CD8-positive, alpha-beta memory T cell (primary cell): ENCODE results near the gene CFAP100. TPM values are rescaled to one million over a fixed set of nuclear protein-coding genes. Genes with fewer than 3 reads are reported as not detected.

Experiments used
- CTCF ChIA-PET: fragments of 350-600 bp; sonication (Branson Sonifier 250); formaldehyde crosslinking; loops from one replicate; lab custom pipeline; 2021; ENCODE audit warnings: antibody characterized with exemption; lab: Charles Lee
- POLR2A ChIA-PET: fragments of 350-600 bp; sonication (Branson Sonifier 250); formaldehyde crosslinking; loops from one replicate; lab custom pipeline; 2021; ENCODE audit warnings: antibody characterized with exemption; lab: Charles Lee
- DNase-seq, 5 donors: peaks; one replicate each; pipeline versions ENCODE4 v3.0.0 to v3.0.0-alpha.2; 2020 to 2022; ENCODE audit warnings: mixed read lengths in 1 of 5
- H3K27ac ChIP-seq: one replicate; pipeline ENCODE4 v1.7.0; 2013; ENCODE audit warnings: low read depth, mild to moderate bottlenecking, low read length, moderate library complexity
- H3K27me3 ChIP-seq: 2 replicates; pipeline ENCODE4 v1.7.0; 2013; ENCODE audit warnings: low read length, mild to moderate bottlenecking; ENCODE audit not compliant: insufficient read depth, poor library complexity, severe bottlenecking
- H3K36me3 ChIP-seq: 2 replicates; pipeline ENCODE4 v1.7.0; 2013; ENCODE audit warnings: mild to moderate bottlenecking, low read length, moderate library complexity; ENCODE audit not compliant: insufficient read depth
- H3K4me1 ChIP-seq: 2 replicates; pipeline ENCODE4 v1.7.0; 2013; ENCODE audit warnings: mild to moderate bottlenecking, low read length, moderate library complexity; ENCODE audit not compliant: insufficient read depth
- H3K4me3 ChIP-seq: 2 replicates; pipeline ENCODE4 v1.7.0; 2013; ENCODE audit warnings: mild to moderate bottlenecking, low read length
- H3K9me3 ChIP-seq: 2 replicates; pipeline ENCODE4 v1.7.0; 2013; ENCODE audit warnings: mild to moderate bottlenecking, low read length
- H3K27ac Mint-ChIP-seq, 8 donors: one replicate each; pipeline ENCODE4 v1.8.0; 2020 to 2021; ENCODE audit warnings: mixed read lengths in 8 of 8, mild to moderate bottlenecking in 6 of 8, inconsistent platforms in 3 of 8, moderate library complexity in 3 of 8
- H3K27me3 Mint-ChIP-seq, 2 donors: one replicate each; pipeline ENCODE4 v1.8.0; 2020 to 2021; ENCODE audit warnings: mixed read lengths in 2 of 2, mild to moderate bottlenecking in 1 of 2, moderate library complexity in 1 of 2
- H3K36me3 Mint-ChIP-seq, 3 donors: one replicate each; pipeline ENCODE4 v1.8.0; 2020 to 2021; ENCODE audit warnings: mixed read lengths in 3 of 3, inconsistent platforms in 1 of 3, mild to moderate bottlenecking in 1 of 3
- H3K4me1 Mint-ChIP-seq, 3 donors: one replicate each; pipeline ENCODE4 v1.8.0; 2020 to 2021; ENCODE audit warnings: mixed read lengths in 3 of 3, inconsistent platforms in 1 of 3, mild to moderate bottlenecking in 1 of 3
- H3K4me3 Mint-ChIP-seq, 7 donors: one replicate each; pipeline ENCODE4 v1.8.0; 2020 to 2021; ENCODE audit warnings: mixed read lengths in 7 of 7, mild to moderate bottlenecking in 6 of 7, moderate library complexity in 4 of 7, inconsistent platforms in 2 of 7
- H3K9me3 Mint-ChIP-seq, 5 donors: one replicate each; pipeline ENCODE4 v1.8.0; 2020 to 2022; ENCODE audit warnings: mixed read lengths in 5 of 5, mild to moderate bottlenecking in 3 of 5, moderate library complexity in 2 of 5, inconsistent platforms in 1 of 5
- polyA plus RNA-seq: library from polyadenylated mRNA; unstranded; fragments of 300-500 nt; fragmentation: Illumina TruSeq; gene quantifications from one replicate; pipeline ENCODE4 v1.2.3, GENCODE V29; 2021
- total RNA-seq, 2 experiments: library from RNA; stranded (reverse); gene quantifications; one replicate each; pipeline ENCODE4 v1.2.3, GENCODE V29; 2021

CFAP100 gene
- total and polyA plus RNA-seq, 3 experiments from 2014 or later = not detected

DNA sequence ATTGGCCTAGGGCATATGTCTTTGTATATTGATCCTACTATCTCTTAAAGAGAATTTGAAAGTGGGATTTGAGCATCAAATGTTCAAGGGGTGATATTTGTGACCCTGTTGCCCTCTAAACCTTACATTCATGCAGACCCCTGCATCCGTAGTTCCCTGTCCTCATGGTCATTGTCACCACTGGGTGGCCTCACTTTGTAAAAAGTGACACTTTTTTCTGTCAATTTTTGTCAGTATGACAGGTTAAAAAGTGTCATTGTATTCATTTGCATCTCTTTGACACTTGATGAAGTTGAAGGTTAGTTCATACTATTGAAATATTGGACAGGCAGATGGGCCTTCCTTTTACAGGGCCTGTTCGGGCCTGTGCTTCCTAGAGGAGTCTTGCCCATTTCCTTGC is 25.2 kb upstream of the CFAP100 start:
- Mint-ChIP-seq H3K4me3 (no peak overlapping the region), H3K27ac (no peak overlapping the region), H3K4me1 (no peaks in the 10 kb centered on the region), H3K36me3 (peaks cover 0 to under 1% (median 0%) of the 10 kb centered on the region in 3 donors), H3K27me3 (peaks cover 3 to 17% of the 10 kb centered on the region in 2 donors), H3K9me3 (peaks cover 0 to 1% (median 0%) of the 10 kb centered on the region in 5 donors)
- no peaks in the 10 kb centered on the region for H3K27me3 ChIP-seq
- no peaks in the 10 kb centered on the region for H3K9me3 ChIP-seq
- H3K36me3 ChIP-seq = no peaks in the 10 kb centered on the region
- POLR2A ChIA-PET = no interaction called here
- H3K4me1 ChIP-seq = no peaks in the 10 kb centered on the region
- DNase-seq = no peak
- H3K27ac ChIP-seq = no peak overlapping the region
- CTCF ChIA-PET = no interaction called here
- no peak overlapping the region for H3K4me3 ChIP-seq

DNA sequence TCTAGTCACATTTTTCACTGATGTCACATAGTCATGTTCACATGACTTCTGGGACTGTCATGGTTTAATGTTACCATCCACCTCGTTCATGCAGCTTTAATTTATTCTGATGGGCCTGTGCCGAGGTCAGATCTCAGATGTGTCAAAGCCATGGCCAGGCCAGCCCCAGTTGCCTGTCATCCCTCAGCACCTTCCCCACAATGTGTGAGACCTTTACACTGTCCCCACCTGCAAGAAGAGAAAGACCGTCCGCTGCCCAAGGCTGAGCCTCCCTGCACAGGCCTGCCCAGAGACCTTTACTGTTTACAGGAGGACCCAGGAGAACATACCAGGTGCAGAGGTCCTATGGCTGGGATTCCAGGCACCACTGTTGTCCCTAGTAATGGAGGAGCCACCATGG is 24.7 kb upstream of the CFAP100 start:
- Histone ChIP-seq H3K36me3 (no peaks in the 10 kb centered on the region), H3K9me3 (no peaks in the 10 kb centered on the region), H3K27ac (no peak overlapping the region), H3K27me3 (no peaks in the 10 kb centered on the region), H3K4me1 (no peaks in the 10 kb centered on the region), H3K4me3 (no peak overlapping the region)
- H3K27me3 Mint-ChIP-seq = peaks cover 3 to 14% of the 10 kb centered on the region in 2 donors
- peaks cover 0 to 1% (median 0%) of the 10 kb centered on the region in 5 donors for H3K9me3 Mint-ChIP-seq
- H3K4me1 Mint-ChIP-seq = no peaks in the 10 kb centered on the region
- peaks cover 0 to 1% (median 0%) of the 10 kb centered on the region in 3 donors for H3K36me3 Mint-ChIP-seq
- no peak for DNase-seq
- POLR2A ChIA-PET = no interaction called here
- no peak overlapping the region for H3K4me3 Mint-ChIP-seq
- peak overlapping the region in 1 of 8 donors; percentile 68 for H3K27ac Mint-ChIP-seq
- CTCF ChIA-PET = no interaction called here

DNA sequence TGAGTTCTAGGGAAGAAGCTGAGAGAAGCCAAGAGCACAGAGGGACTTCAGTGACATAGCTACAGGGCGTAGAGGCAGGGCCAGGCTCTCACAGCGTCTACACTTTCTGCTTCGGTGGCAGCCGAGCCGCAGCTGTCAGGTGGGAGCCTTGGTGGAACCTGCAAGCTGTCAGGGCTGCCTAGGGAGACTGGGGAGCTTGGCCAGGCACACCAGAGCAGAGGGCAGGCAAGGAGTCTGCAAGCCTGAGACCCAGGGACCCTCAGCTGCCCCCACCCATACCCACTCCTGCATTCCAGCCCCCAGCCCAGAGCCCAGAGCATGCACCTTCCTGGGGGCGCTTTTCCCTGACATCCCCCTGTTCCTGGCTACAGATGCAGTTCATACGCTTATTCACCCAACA is 24.1 kb upstream of the CFAP100 start:
- ChIA-PET CTCF (no interaction called here), POLR2A (no interaction called here)
- no peak for DNase-seq
- Mint-ChIP-seq H3K4me3 (no peak overlapping the region), H3K27me3 (peaks cover 2 to 14% of the 10 kb centered on the region in 2 donors), H3K36me3 (peaks cover 0 to 1% (median 0%) of the 10 kb centered on the region in 3 donors), H3K9me3 (peaks cover 0 to 1% (median 0%) of the 10 kb centered on the region in 5 donors), H3K27ac (peak overlapping the region in 1 of 8 donors; percentile 68), H3K4me1 (no peaks in the 10 kb centered on the region)
- Histone ChIP-seq H3K36me3 (no peaks in the 10 kb centered on the region), H3K4me3 (no peak overlapping the region), H3K27ac (no peak overlapping the region), H3K4me1 (no peaks in the 10 kb centered on the region), H3K27me3 (no peaks in the 10 kb centered on the region), H3K9me3 (no peaks in the 10 kb centered on the region)

DNA sequence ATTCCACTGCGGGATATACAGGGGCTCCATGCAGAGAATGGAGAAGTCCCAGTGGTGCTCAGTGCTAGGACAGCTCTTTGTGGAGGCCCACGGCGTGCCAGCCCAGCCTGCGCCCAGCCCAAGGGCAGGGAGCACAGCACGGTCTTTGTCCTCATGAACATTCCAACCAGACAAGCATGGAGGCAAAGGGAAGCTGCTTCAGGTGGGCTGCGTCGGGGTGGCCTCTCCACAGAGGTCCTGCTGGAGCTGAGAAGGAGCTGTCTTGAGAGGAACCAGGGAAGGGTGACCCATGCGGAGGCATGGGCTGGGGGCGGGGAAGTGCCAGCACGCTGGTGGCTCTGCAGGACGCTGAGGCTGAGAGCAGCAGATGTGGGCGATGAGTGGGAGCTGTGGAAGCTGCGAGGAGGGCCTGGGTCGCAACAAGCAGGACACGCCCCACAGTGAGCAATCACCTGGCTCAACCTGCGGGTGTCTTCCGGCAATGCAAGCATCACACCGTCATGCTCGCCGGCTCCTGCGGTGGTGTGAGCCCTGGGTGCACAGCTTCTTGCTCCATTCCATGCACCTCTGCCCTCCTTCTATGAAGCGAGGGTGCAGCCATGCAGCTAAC is 23.5 kb upstream of the CFAP100 start:
- no peaks in the 10 kb centered on the region for H3K4me1 ChIP-seq
- no peak overlapping the region for H3K4me3 Mint-ChIP-seq
- ChIA-PET POLR2A (no interaction called here), CTCF (no interaction called here)
- H3K4me1 Mint-ChIP-seq = no peaks in the 10 kb centered on the region
- no peak overlapping the region for H3K4me3 ChIP-seq
- no peak overlapping the region for H3K27ac ChIP-seq
- no peak overlapping the region for H3K27ac Mint-ChIP-seq
- peaks cover 0 to 13% of the 10 kb centered on the region in 2 donors for H3K27me3 Mint-ChIP-seq
- no peaks in the 10 kb centered on the region for H3K36me3 ChIP-seq
- peaks cover 0 to 1% (median 0%) of the 10 kb centered on the region in 5 donors for H3K9me3 Mint-ChIP-seq
- H3K27me3 ChIP-seq = no peaks in the 10 kb centered on the region
- DNase-seq = no peak
- H3K36me3 Mint-ChIP-seq = peaks cover 0 to 1% (median 0%) of the 10 kb centered on the region in 3 donors
- no peaks in the 10 kb centered on the region for H3K9me3 ChIP-seq

DNA sequence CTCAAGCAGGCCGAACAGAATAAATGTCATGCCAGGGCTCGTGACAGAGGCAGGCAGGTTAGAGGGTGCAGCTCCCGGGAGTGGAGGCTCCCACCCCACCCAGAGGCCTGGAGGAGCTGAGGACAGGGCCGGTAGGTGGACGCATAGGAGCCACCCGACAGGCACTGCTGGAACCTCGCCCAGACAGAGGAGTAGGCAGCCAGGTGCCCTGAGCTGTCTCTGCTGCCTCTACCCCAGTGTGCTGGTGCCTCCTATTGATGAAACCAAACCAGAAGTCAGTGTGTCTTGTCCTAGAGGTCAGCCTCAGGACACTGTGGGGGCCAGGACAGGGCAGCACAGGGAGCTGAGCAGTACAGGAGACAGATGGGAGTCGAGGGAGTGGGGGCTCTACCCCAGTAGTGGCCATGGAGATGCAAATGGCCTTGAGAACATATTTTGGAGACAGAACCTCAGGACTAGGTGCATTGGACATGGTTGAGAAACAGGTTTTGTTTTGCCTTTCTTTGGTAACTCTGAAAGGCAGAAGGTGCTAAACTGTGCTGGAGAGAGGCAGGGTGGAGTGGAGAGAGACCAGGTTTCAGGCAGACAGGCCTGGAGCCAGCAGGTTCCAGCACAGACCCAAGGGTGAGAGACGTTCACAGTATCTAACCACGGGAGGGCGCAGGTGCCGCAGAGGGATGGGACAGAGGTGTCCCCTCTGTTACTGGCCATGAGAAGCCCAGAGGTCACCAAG is 22.1 kb upstream of the CFAP100 start:
- no peaks in the 10 kb centered on the region for H3K4me1 ChIP-seq
- peaks cover 0 to 5% of the 10 kb centered on the region in 2 donors for H3K27me3 Mint-ChIP-seq
- no peak overlapping the region for H3K4me3 Mint-ChIP-seq
- H3K27ac Mint-ChIP-seq = no peak overlapping the region
- CTCF ChIA-PET = no interaction called here
- DNase-seq = no peak
- H3K27me3 ChIP-seq = no peaks in the 10 kb centered on the region
- no peak overlapping the region for H3K27ac ChIP-seq
- H3K4me3 ChIP-seq = no peak overlapping the region
- H3K36me3 Mint-ChIP-seq = peaks cover 0 to 1% (median 0%) of the 10 kb centered on the region in 3 donors
- H3K4me1 Mint-ChIP-seq = no peaks in the 10 kb centered on the region
- no peaks in the 10 kb centered on the region for H3K36me3 ChIP-seq
- H3K9me3 ChIP-seq = no peaks in the 10 kb centered on the region
- peaks cover 0 to 1% (median 0%) of the 10 kb centered on the region in 5 donors for H3K9me3 Mint-ChIP-seq
- POLR2A ChIA-PET = no interaction called here

DNA sequence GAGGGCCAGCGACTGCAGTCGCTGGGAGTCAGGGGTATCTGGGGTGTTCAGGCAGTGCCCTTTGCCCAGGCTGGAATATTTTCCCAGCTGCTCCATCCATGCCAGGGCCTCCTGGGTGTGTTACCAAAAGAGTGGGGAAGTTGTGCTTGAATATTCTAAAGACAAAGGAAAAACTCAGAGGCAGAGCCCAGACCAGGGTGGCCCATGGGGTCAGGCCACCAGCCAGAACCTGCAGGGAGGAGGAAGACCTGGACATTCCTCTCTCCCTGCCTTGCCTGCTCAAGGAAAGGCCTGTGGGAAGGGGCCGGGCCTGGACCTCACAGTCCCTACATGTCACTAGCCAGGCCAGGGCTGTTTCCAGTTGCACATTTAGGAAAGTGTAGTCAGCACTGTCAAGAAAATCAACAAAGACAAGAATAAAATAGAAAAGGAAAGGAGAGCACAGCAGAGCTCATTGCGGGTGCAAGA is 21.5 kb upstream of the CFAP100 start:
- CTCF ChIA-PET = no interaction called here

DNA sequence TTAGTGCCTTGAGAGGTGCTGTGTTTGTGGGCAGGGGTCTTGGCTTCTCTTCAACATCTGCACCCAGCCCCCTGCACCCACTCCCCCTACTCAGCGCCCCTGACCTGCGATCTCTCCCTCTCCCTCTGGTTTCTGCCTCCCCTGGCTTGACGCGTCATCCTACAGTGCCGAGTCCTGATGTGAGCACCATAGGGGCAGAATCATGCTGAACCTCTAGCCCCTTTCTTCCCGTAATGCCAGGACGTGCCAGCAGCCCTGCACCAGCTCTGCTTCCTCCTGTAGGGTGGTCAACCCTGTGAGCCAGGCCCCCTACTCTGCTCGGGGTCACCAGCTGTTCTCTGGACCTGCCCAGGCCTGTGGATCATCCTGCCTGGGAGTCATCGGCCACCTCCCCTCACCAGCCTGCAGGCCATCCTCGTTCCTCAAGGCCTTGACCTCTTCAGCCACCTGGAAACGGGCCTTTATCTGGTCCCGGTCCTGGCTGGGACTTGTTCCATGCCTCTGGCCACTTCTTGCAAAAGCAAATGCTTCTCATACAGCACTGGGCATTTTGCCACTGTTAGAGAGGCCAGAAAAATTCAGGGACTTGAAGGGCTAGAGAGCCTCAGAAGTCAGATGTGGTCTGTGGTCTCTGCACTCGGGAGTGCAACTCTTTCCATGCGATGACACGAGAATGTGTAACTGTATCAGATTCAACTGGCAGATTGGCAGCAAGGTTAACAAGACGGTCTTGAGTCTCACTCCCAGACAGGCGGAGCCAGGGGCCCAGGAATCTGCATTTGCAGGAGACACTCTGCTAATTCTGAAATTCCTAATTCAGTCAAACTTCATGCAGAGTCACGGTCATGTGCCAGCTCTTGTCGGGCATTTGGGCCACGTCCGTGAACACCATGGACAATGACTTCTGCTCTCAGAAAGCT is 20.8 kb upstream of the CFAP100 start:
- DNase-seq = no peak
- Mint-ChIP-seq H3K27ac (peak overlapping the region in 1 of 8 donors; percentile 39), H3K27me3 (peaks cover 3 to 10% of the 10 kb centered on the region in 2 donors), H3K4me1 (no peaks in the 10 kb centered on the region), H3K36me3 (peaks cover 0 to 1% (median 0%) of the 10 kb centered on the region in 3 donors), H3K9me3 (peaks cover 0 to 1% (median 0%) of the 10 kb centered on the region in 5 donors), H3K4me3 (no peak overlapping the region)
- POLR2A ChIA-PET = no interaction called here
- no peaks in the 10 kb centered on the region for H3K36me3 ChIP-seq
- no peak overlapping the region for H3K4me3 ChIP-seq
- no peaks in the 10 kb centered on the region for H3K27me3 ChIP-seq
- no peaks in the 10 kb centered on the region for H3K9me3 ChIP-seq
- CTCF ChIA-PET = no interaction called here
- H3K4me1 ChIP-seq = no peaks in the 10 kb centered on the region
- H3K27ac ChIP-seq = no peak overlapping the region

More for the DNA sequence above, 21.5 kb upstream of the CFAP100 start:
- Histone ChIP-seq H3K27me3 (no peaks in the 10 kb centered on the region), H3K27ac (no peak overlapping the region), H3K9me3 (no peaks in the 10 kb centered on the region), H3K4me1 (no peaks in the 10 kb centered on the region), H3K4me3 (no peak overlapping the region), H3K36me3 (no peaks in the 10 kb centered on the region)
- Mint-ChIP-seq H3K27me3 (peaks cover 0 to 5% of the 10 kb centered on the region in 2 donors), H3K4me1 (no peaks in the 10 kb centered on the region), H3K36me3 (peaks cover 0 to 1% (median 0%) of the 10 kb centered on the region in 3 donors), H3K4me3 (no peak overlapping the region), H3K9me3 (peaks cover 0 to 1% (median 0%) of the 10 kb centered on the region in 5 donors), H3K27ac (no peak overlapping the region)
- POLR2A ChIA-PET = no interaction called here
- no peak for DNase-seq
